Activated CD4-positive, alpha-beta T cell treated with anti-CD3 and anti-CD28 coated beads, Interleukin-2, amount 50 U/mL, for 48 hours (primary cell): ENCODE measurements around the gene NLRP3.
"Not testable (repeated sequence)": the region's sequence is repeated elsewhere in the genome, so short reads cannot be mapped to it uniquely, and the experiment has no call there.

Source experiments
- DNase-seq, 2 experiments: peaks; one replicate each; pipeline ENCODE4 v3.0.0-alpha.2; 2020

The NLRP3 gene

GRCh38 chr1:247474367-247474766 lies 58.4 kb downstream of the NLRP3 start:
- DNase-seq, result no peak

GRCh38 chr1:247475793-247476192 lies 59.8 kb downstream of the NLRP3 start:
- no peak for DNase-seq

GRCh38 chr1:247476328-247477058 lies 60.5 kb downstream of the NLRP3 start:
- DNase-seq, result not testable (repeated sequence)

GRCh38 chr1:247482747-247483146 lies 66.8 kb downstream of the NLRP3 start:
- DNase-seq, result no peak

- DNase-seq, result peak; percentile 7 to 10
Measured at GRCh38 chr1:247487057-247487456, 71.1 kb downstream of the NLRP3 start.

- DNase-seq, result no peak
Measured at GRCh38 chr1:247491328-247491727, 75.4 kb downstream of the NLRP3 start.

- no peak for DNase-seq
Measured at GRCh38 chr1:247493106-247493505, 77.1 kb downstream of the NLRP3 start.

GRCh38 chr1:247494767-247495166 lies 78.8 kb downstream of the NLRP3 start:
- no peak for DNase-seq

- DNase-seq, result no peak
Measured at GRCh38 chr1:247496581-247497285, 80.8 kb downstream of the NLRP3 start.
